SHP77 (cell line): Measurements from ENCODE around the gene DOK3.
A peak's percentile ranks its signal among the peaks of the same experiment; 100 is the strongest.

Experiments
- DNase-seq, 2 experiments: peaks; one replicate each; lab custom pipeline; 2025; lab: John Stamatoyannopoulos, UW

Gene DOK3

GRCh38 chr5:177512736-177513380 is 3.2 kb upstream of the DOK3 start:
- DNase-seq: no peak

- no peak for DNase-seq
Observed at GRCh38 chr5:177511796-177512675, 2.4 kb upstream of the DOK3 start.

- no peak for DNase-seq
Observed at GRCh38 chr5:177511181-177511580, 1.6 kb upstream of the DOK3 start.

- DNase-seq: no peak
Observed at GRCh38 chr5:177510567-177511053, 984 bp upstream of the DOK3 start.

- DNase-seq: no peak
Observed at GRCh38 chr5:177509991-177510566, 453 bp upstream of the DOK3 start.

GRCh38 chr5:177508837-177509236 is 789 bp downstream of the DOK3 start:
- no peak for DNase-seq

GRCh38 chr5:177508221-177508611 is 1.4 kb downstream of the DOK3 start:
- no peak for DNase-seq

GRCh38 chr5:177507596-177508220 is 1.9 kb downstream of the DOK3 start:
- no peak for DNase-seq

GRCh38 chr5:177507165-177507564 is 2.5 kb downstream of the DOK3 start:
- DNase-seq: peak in 1 of 2 experiments; percentile 38

- DNase-seq: no peak
Observed at GRCh38 chr5:177505075-177505474, 4.6 kb downstream of the DOK3 start.

- DNase-seq: no peak
Observed at GRCh38 chr5:177504086-177505056, 5.3 kb downstream of the DOK3 start.

GRCh38 chr5:177503351-177504085 is 6.1 kb downstream of the DOK3 start:
- DNase-seq: no peak

- no peak for DNase-seq
Observed at GRCh38 chr5:177502886-177503285, 6.7 kb downstream of the DOK3 start.

- no peak for DNase-seq
Observed at GRCh38 chr5:177501874-177502678, 7.5 kb downstream of the DOK3 start.

GRCh38 chr5:177500685-177501522 is 8.7 kb downstream of the DOK3 start:
- peak; percentile 73 to 84 for DNase-seq

- no peak for DNase-seq
Observed at GRCh38 chr5:177499842-177500241, 9.8 kb downstream of the DOK3 start.

GRCh38 chr5:177498013-177498787 is 11.4 kb downstream of the DOK3 start:
- DNase-seq: peak in 1 of 2 experiments; percentile 42
